GM23248 (cell line): ENCODE measurements around the gene STX8. TPM values are rescaled to one million over a fixed set of nuclear protein-coding genes. Genes with fewer than 3 reads are reported as not detected.
A peak's percentile ranks its signal among the peaks of the same experiment; 100 is the strongest.

Experiments
- DNase-seq: peaks from one replicate; pipeline ENCODE4 v3.0.0-alpha.2; 2015
- H2AFZ ChIP-seq: fragments of 200-600 bp; sonication (generic); 2 replicates; pipeline ENCODE4 v1.6.1; 2016; ENCODE audit warnings: antibody characterized with exemption
- H3F3A ChIP-seq: fragments of 200-600 bp; sonication (generic); 2 replicates; pipeline ENCODE4 v1.6.1; 2016; ENCODE audit warnings: mild to moderate bottlenecking, antibody characterized with exemption, mixed run types; ENCODE audit not compliant: insufficient read depth
- H3K27ac ChIP-seq: fragments of 200-600 bp; sonication (generic); 2 replicates; pipeline ENCODE4 v1.5.1; 2016; ENCODE audit warnings: mild to moderate bottlenecking
- H3K27me3 ChIP-seq: fragments of 200-600 bp; sonication (generic); replicated peaks from 2 replicates; pipeline ENCODE4 v1.6.1; 2016; ENCODE audit warnings: mild to moderate bottlenecking; ENCODE audit not compliant: insufficient read depth
- H3K36me3 ChIP-seq: fragments of 200-600 bp; sonication (generic); 2 replicates; pipeline ENCODE4 v1.6.1; 2016; ENCODE audit warnings: low read depth, mild to moderate bottlenecking
- H3K4me1 ChIP-seq: fragments of 200-600 bp; sonication (generic); 2 replicates; pipeline ENCODE4 v1.6.1; 2016; ENCODE audit warnings: mild to moderate bottlenecking; ENCODE audit not compliant: insufficient read depth
- H3K4me2 ChIP-seq: fragments of 200-600 bp; sonication (generic); one replicate; pipeline ENCODE4 v1.6.1; 2016; ENCODE audit warnings: mild to moderate bottlenecking; ENCODE audit not compliant: unreplicated experiment
- H3K4me3 ChIP-seq: fragments of 200-600 bp; sonication (generic); 2 replicates; pipeline ENCODE4 v1.5.1; 2016; ENCODE audit warnings: mild to moderate bottlenecking
- H3K79me2 ChIP-seq: fragments of 200-600 bp; sonication (generic); 2 replicates; pipeline ENCODE4 v1.6.1; 2016; ENCODE audit warnings: mild to moderate bottlenecking; ENCODE audit not compliant: insufficient read depth
- H3K9ac ChIP-seq: fragments of 200-600 bp; sonication (generic); 2 replicates; pipeline ENCODE4 v1.6.1; 2016; ENCODE audit warnings: mild to moderate bottlenecking
- H3K9me2 ChIP-seq: fragments of 200-600 bp; sonication (generic); 2 replicates; pipeline ENCODE4 v1.6.1; 2016; ENCODE audit warnings: mixed run types, mild to moderate bottlenecking, moderate library complexity; ENCODE audit not compliant: insufficient read depth
- H3K9me3 ChIP-seq: fragments of 200-600 bp; sonication (generic); one replicate; pipeline ENCODE4 v1.6.1; 2017; ENCODE audit warnings: low read depth
- H4K20me1 ChIP-seq: fragments of 200-600 bp; sonication (generic); 2 replicates; pipeline ENCODE4 v1.6.0; 2016; ENCODE audit not compliant: insufficient read depth
- EZH2 ChIP-seq: fragments of 200-600 bp; sonication (generic); IDR thresholded peaks from 2 replicates; pipeline ENCODE4 v1.6.1; 2018; ENCODE audit warnings: antibody characterized with exemption, mild to moderate bottlenecking; ENCODE audit not compliant: insufficient read depth, poor library complexity, severe bottlenecking
- EZH2phosphoT487 ChIP-seq: fragments of 200-600 bp; sonication (generic); IDR thresholded peaks from 2 replicates; pipeline ENCODE4 v1.6.1; 2018; ENCODE audit warnings: antibody characterized with exemption, moderate library complexity, mild to moderate bottlenecking, low read depth; ENCODE audit not compliant: insufficient read depth
- WGBS, 2 experiments: methylation state at CpG; one replicate each; pipeline ENCODE4 v1.1.6; 2015 to 2017; ENCODE audit warnings: low lambda C conversion rate in 2 of 2, low coverage in 1 of 2; ENCODE audit errors: missing lambda C conversion rate in 2 of 2; 5-methylcytosine and 5-hydroxymethylcytosine counted together
- in situ Hi-C: fragments of 300-500 bp; cut with MboI; formaldehyde crosslinking; loops from 2 replicates; pipeline ENCODE4 v1.15.0; 2020
- polyA plus RNA-seq: library from polyadenylated mRNA; unstranded; fragments of >200 nt; fragmentation: Nextera tagmentation; extraction: Ambion mirVana; gene quantifications from 2 replicates; pipeline ENCODE4 v1.2.1, GENCODE V29; 2016
- total RNA-seq: library from RNA; depleted of rRNA; stranded (reverse); fragments of >200 nt; shearing (Covaris generic); gene quantifications from 2 replicates; pipeline ENCODE4 v1.2.3, GENCODE V29; 2014

STX8 gene
- total and polyA plus RNA-seq, 2 experiments from 2014 or later = 40.7 to 84.3 TPM

DNA sequence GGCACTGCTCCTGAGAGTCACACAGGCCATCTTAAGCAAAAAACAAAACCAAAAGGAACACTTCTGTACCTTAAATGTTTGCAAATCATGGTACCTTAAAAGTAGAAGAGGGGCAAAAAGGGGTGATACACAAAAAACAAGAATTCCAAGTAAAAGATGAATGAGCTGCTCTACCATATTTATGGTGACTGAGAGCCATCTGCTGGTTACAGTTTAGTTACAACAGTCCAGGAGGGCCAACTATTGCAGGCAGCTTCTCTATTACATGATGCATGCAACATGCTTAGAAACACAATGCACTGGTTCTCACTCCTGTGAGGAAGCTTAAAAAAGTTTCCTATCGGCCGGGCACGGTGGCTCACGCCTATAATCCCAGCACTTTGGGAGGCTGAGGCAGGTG is 53.5 kb downstream of the STX8 start:
- in situ Hi-C loops = no loop called here
- whole genome bisulfite sequencing, 2 experiments = 3 to 10% methylated on average over 4 of the region's 4 CpGs
- DNase-seq = peak; percentile 80
- Histone ChIP-seq H3K4me2 (no peak overlapping the region), H3K4me1 (no peaks in the 10 kb centered on the region), H4K20me1 (no peaks in the 10 kb centered on the region), H3K79me2 (no peaks in the 10 kb centered on the region), H3K9me2 (no peaks in the 10 kb centered on the region), H3K27me3 (no peaks in the 10 kb centered on the region), H3K9me3 (no peaks in the 10 kb centered on the region), H3K27ac (no peak overlapping the region), H3K4me3 (no peak overlapping the region), H3K36me3 (no peaks in the 10 kb centered on the region), H2AFZ (no peak overlapping the region), H3F3A (no peaks in the 10 kb centered on the region), H3K9ac (no peak overlapping the region)
- no peak for TF ChIP-seq EZH2phosphoT487
- TF ChIP-seq EZH2 = no peak

GRCh38 chr17:9521062-9521461 is 54.6 kb downstream of the STX8 start:
- Histone ChIP-seq H3K4me2 (no peak overlapping the region), H4K20me1 (no peaks in the 10 kb centered on the region), H3K36me3 (no peaks in the 10 kb centered on the region), H3K9ac (no peak overlapping the region), H3K4me1 (no peaks in the 10 kb centered on the region), H3K27ac (no peak overlapping the region), H3K27me3 (no peaks in the 10 kb centered on the region), H3K9me2 (no peaks in the 10 kb centered on the region), H3K4me3 (no peak overlapping the region), H3K79me2 (no peaks in the 10 kb centered on the region), H3K9me3 (no peaks in the 10 kb centered on the region), H2AFZ (no peak overlapping the region), H3F3A (no peaks in the 10 kb centered on the region)
- WGBS, 2 experiments = 82 to 86% methylated on average over 4 of the region's 4 CpGs
- no peak for DNase-seq
- TF ChIP-seq EZH2phosphoT487 (no peak), EZH2 (no peak)
- in situ Hi-C loops = no loop called here

- in situ Hi-C loops = no loop called here
- DNase-seq = no peak
- H3K36me3 ChIP-seq = no peaks in the 10 kb centered on the region
- no peaks in the 10 kb centered on the region for H3K79me2 ChIP-seq
- H3K9me3 ChIP-seq = no peaks in the 10 kb centered on the region
- no peaks in the 10 kb centered on the region for H3K27me3 ChIP-seq
- no peak overlapping the region for H3K9ac ChIP-seq
- TF ChIP-seq EZH2phosphoT487 (no peak), EZH2 (no peak)
- no peaks in the 10 kb centered on the region for H4K20me1 ChIP-seq
- WGBS, 2 experiments = 61% methylated on average over 4 of the region's 4 CpGs
- no peaks in the 10 kb centered on the region for H3F3A ChIP-seq
- H3K4me3 ChIP-seq = no peak overlapping the region
- no peaks in the 10 kb centered on the region for H3K4me1 ChIP-seq
- no peak overlapping the region for H3K4me2 ChIP-seq
- H3K27ac ChIP-seq = no peak overlapping the region
- H3K9me2 ChIP-seq = no peaks in the 10 kb centered on the region
- H2AFZ ChIP-seq = no peak overlapping the region
Measured at GRCh38 chr17:9520649-9521048, 55.0 kb downstream of the STX8 start.

DNA sequence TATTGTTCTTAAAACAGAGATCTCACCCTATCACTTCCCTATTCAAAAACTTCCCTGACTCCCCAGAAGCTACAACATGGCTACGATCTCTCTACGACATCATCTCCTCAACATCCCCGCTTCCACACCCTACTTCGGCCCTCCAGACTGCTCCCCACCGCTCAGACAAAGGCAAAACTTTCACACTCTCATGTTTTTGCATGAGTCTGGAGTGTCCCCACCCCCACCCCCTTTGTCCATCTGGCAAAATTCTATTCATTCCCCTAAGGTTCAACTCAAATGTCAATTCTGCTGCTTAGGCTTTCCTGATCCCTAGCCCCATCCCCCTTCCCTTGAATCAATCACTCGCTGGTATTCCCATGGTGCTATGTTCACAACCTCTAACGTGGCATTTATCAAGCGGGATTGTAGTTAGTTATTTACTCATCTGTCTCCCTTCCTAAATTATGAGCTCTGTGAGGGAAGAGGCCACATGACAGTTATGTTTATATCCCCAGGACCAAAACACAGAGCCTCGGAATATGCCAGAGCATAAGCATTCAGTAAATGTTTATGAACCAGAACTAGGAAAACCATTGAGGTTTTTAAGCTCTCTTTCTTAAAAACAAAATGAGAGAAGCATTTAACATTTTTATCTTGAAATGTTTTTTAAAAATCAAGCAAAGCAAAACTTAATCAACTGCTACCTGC is 55.9 kb downstream of the STX8 start:
- TF ChIP-seq EZH2 = no peak
- TF ChIP-seq EZH2phosphoT487 = no peak
- Histone ChIP-seq H3K9me3 (no peaks in the 10 kb centered on the region), H4K20me1 (no peaks in the 10 kb centered on the region), H3K9me2 (no peaks in the 10 kb centered on the region), H3K4me2 (no peak overlapping the region), H3K79me2 (no peaks in the 10 kb centered on the region), H3K4me3 (no peak overlapping the region), H3F3A (no peaks in the 10 kb centered on the region), H3K9ac (no peak overlapping the region), H2AFZ (no peak overlapping the region), H3K4me1 (no peaks in the 10 kb centered on the region), H3K27me3 (no peaks in the 10 kb centered on the region), H3K27ac (no peak overlapping the region), H3K36me3 (no peaks in the 10 kb centered on the region)
- in situ Hi-C loops = loop anchor here (10.0 kb wide), 1 partner anchor 525 kb away; no protein-coding TSS in a partner anchor
- no peak for DNase-seq
- 90 to 95% methylated on average over 8 of the region's 9 CpGs for WGBS, 2 experiments
